Endothelial cell of umbilical vein (primary cell): ENCODE results near the gene CPNE9.

ENCODE experiments used
- CTCF ChIP-seq, 2 donors: IDR thresholded peaks; 1 replicate in 1 of 2; 2 replicates in 1 of 2; pipeline ENCODE4 v1.5.1; 2011; ENCODE audit warnings: low read length in 2 of 2, mild to moderate bottlenecking in 2 of 2, moderate library complexity in 2 of 2, control low read depth in 1 of 2, inconsistent platforms in 1 of 2, low read depth in 1 of 2; ENCODE audit not compliant: insufficient read depth in 1 of 2; ENCODE audit errors: extremely low read depth in 1 of 2
- MYC ChIP-seq: IDR thresholded peaks from one replicate; pipeline ENCODE4 v1.6.1; 2011; ENCODE audit warnings: mild to moderate bottlenecking, low read depth, low read length
- POLR2A ChIP-seq: IDR thresholded peaks from 2 replicates; pipeline ENCODE4 v1.6.1; 2012; ENCODE audit warnings: low read depth, mild to moderate bottlenecking, control low read depth, low read length

- TF ChIP-seq CTCF (IDR thresholded peaks at IDR 0.05; ENCODE audit: extremely low read depth in 1 of 2, insufficient read depth in 1 of 2, low read depth in 1 of 2, low read length in 2 of 2) (no peak), POLR2A (no peak), MYC (no peak)
Measured at GRCh38 chr3:9666704-9667445, 36.8 kb upstream of the CPNE9 start.
